SKM-1 treated with dmso at 0.1 percent for 144 hours (cell line): ENCODE measurements around the gene RAB11FIP4.

Source experiments
- DNase-seq: peaks from one replicate; lab custom pipeline; 2025; ENCODE audit not compliant: unreplicated experiment; lab: John Stamatoyannopoulos, UW

The RAB11FIP4 gene

GRCh38 chr17:31453896-31454295 lies 62.4 kb downstream of the RAB11FIP4 start:
- no peak for DNase-seq

GRCh38 chr17:31456814-31457213 lies 65.3 kb downstream of the RAB11FIP4 start:
- no peak for DNase-seq

GRCh38 chr17:31457391-31458234 lies 66.1 kb downstream of the RAB11FIP4 start:
- DNase-seq, result no peak

- DNase-seq, result no peak
Observed at GRCh38 chr17:31458829-31459228, 67.4 kb downstream of the RAB11FIP4 start.

GRCh38 chr17:31459716-31460115 lies 68.2 kb downstream of the RAB11FIP4 start:
- no peak for DNase-seq

GRCh38 chr17:31460226-31460721 lies 68.8 kb downstream of the RAB11FIP4 start:
- no peak for DNase-seq

GRCh38 chr17:31461227-31461810 lies 69.8 kb downstream of the RAB11FIP4 start:
- no peak for DNase-seq

GRCh38 chr17:31462261-31462660 lies 70.8 kb downstream of the RAB11FIP4 start:
- DNase-seq, result no peak

GRCh38 chr17:31466096-31466760 lies 74.8 kb downstream of the RAB11FIP4 start:
- DNase-seq, result no peak

GRCh38 chr17:31467502-31468256 lies 76.2 kb downstream of the RAB11FIP4 start:
- DNase-seq, result no peak

GRCh38 chr17:31469959-31470358 lies 78.5 kb downstream of the RAB11FIP4 start:
- no peak for DNase-seq

GRCh38 chr17:31470592-31470991 lies 79.1 kb downstream of the RAB11FIP4 start:
- DNase-seq, result no peak

- DNase-seq, result no peak
Observed at GRCh38 chr17:31472137-31472536, 80.7 kb downstream of the RAB11FIP4 start.

GRCh38 chr17:31475378-31476162 lies 84.1 kb downstream of the RAB11FIP4 start:
- no peak for DNase-seq

GRCh38 chr17:31476525-31477416 lies 85.3 kb downstream of the RAB11FIP4 start:
- no peak for DNase-seq

- DNase-seq, result no peak
Observed at GRCh38 chr17:31477417-31478055, 86.1 kb downstream of the RAB11FIP4 start.

- no peak for DNase-seq
Observed at GRCh38 chr17:31479062-31479408, 87.6 kb downstream of the RAB11FIP4 start.

- DNase-seq, result no peak
Observed at GRCh38 chr17:31479524-31479923, 88.0 kb downstream of the RAB11FIP4 start.

GRCh38 chr17:31480067-31480466 lies 88.6 kb downstream of the RAB11FIP4 start:
- no peak for DNase-seq
